ENCODE results near the gene CLIP4.

The CLIP4 gene

GRCh38 chr2:29223257-29223656 is 108.0 kb downstream of the CLIP4 start:
- TF ChIP-seq, protein P1, sequence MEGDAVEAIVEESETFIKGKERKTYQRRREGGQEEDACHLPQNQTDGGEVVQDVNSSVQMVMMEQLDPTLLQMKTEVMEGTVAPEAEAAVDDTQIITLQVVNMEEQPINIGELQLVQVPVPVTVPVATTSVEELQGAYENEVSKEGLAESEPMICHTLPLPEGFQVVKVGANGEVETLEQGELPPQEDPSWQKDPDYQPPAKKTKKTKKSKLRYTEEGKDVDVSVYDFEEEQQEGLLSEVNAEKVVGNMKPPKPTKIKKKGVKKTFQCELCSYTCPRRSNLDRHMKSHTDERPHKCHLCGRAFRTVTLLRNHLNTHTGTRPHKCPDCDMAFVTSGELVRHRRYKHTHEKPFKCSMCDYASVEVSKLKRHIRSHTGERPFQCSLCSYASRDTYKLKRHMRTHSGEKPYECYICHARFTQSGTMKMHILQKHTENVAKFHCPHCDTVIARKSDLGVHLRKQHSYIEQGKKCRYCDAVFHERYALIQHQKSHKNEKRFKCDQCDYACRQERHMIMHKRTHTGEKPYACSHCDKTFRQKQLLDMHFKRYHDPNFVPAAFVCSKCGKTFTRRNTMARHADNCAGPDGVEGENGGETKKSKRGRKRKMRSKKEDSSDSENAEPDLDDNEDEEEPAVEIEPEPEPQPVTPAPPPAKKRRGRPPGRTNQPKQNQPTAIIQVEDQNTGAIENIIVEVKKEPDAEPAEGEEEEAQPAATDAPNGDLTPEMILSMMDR (IDR thresholded peaks at IDR 0.05): no peak

GRCh38 chr2:29223851-29224692 is 108.9 kb downstream of the CLIP4 start:
- no peak overlapping the region for H3K4me3 ChIP-seq
- peaks cover 0 to 17% (median 0%) of the 10 kb centered on the region in 4 donors for H3K4me1 ChIP-seq
- peak; percentile 80 to 84 for DNase-seq
- intact Hi-C loops (cut with DNase I; ENCODE audit: low total_unique reads): no loop called here
- H3K27ac ChIP-seq: no peak overlapping the region
- no peaks in the 10 kb centered on the region for H3K36me3 ChIP-seq
- TF ChIP-seq, protein P1 (IDR thresholded peaks at IDR 0.05): no peak
- H3K27me3 ChIP-seq: peaks cover 0 to 37% of the 10 kb centered on the region in 2 donors
- H3K9me3 ChIP-seq: no peaks in the 10 kb centered on the region

More at GRCh38 chr2:29223257-29223656, 108.0 kb downstream of the CLIP4 start:
- Histone ChIP-seq H3K27ac (no peak overlapping the region), H3K9me3 (no peaks in the 10 kb centered on the region), H3K36me3 (no peaks in the 10 kb centered on the region), H3K4me3 (no peak overlapping the region), H3K4me1 (peaks cover 0 to 17% (median 0%) of the 10 kb centered on the region in 4 donors), H3K27me3 (peaks cover 0 to 30% of the 10 kb centered on the region in 2 donors)
- peak in 1 of 2 donors; percentile 55 for DNase-seq
- intact Hi-C loops (cut with DNase I; ENCODE audit: low total_unique reads): no loop called here

GRCh38 chr2:29224693-29225551 is 109.7 kb downstream of the CLIP4 start:
- TF ChIP-seq, protein P1 (IDR thresholded peaks at IDR 0.05): no peak
- no peaks in the 10 kb centered on the region for H3K36me3 ChIP-seq
- H3K27ac ChIP-seq: no peak overlapping the region
- H3K4me1 ChIP-seq: peaks cover 0 to 17% (median 0%) of the 10 kb centered on the region in 4 donors
- peaks cover 0 to 39% of the 10 kb centered on the region in 2 donors for H3K27me3 ChIP-seq
- no peak overlapping the region for H3K4me3 ChIP-seq
- intact Hi-C loops (cut with DNase I; ENCODE audit: low total_unique reads): no loop called here
- peak in 1 of 2 donors; percentile 53 for DNase-seq
- no peaks in the 10 kb centered on the region for H3K9me3 ChIP-seq

- TF ChIP-seq, protein P1 (IDR thresholded peaks at IDR 0.05): no peak
- peak in 1 of 2 donors; percentile 47 for DNase-seq
- no peaks in the 10 kb centered on the region for H3K36me3 ChIP-seq
- peaks cover 0 to 39% of the 10 kb centered on the region in 2 donors for H3K27me3 ChIP-seq
- no peak overlapping the region for H3K4me3 ChIP-seq
- intact Hi-C loops (cut with DNase I; ENCODE audit: low total_unique reads): no loop called here
- H3K27ac ChIP-seq: no peak overlapping the region
- no peaks in the 10 kb centered on the region for H3K9me3 ChIP-seq
- H3K4me1 ChIP-seq: peaks cover 0 to 17% (median 0%) of the 10 kb centered on the region in 4 donors
Observed at GRCh38 chr2:29225814-29226213, 110.6 kb downstream of the CLIP4 start.

GRCh38 chr2:29226375-29226774 is 111.2 kb downstream of the CLIP4 start:
- TF ChIP-seq, protein P1 (IDR thresholded peaks at IDR 0.05): no peak
- DNase-seq: peak in 1 of 2 donors; percentile 28
- Histone ChIP-seq H3K27me3 (peaks cover 0 to 39% of the 10 kb centered on the region in 2 donors), H3K4me3 (no peak overlapping the region), H3K27ac (no peak overlapping the region), H3K9me3 (no peaks in the 10 kb centered on the region), H3K4me1 (peaks cover 0 to 17% (median 0%) of the 10 kb centered on the region in 4 donors), H3K36me3 (no peaks in the 10 kb centered on the region)
- intact Hi-C loops (cut with DNase I; ENCODE audit: low total_unique reads): no loop called here
